Measurements from ENCODE around the gene LAPTM5.
"Not testable (repeated sequence)": the region's sequence is repeated elsewhere in the genome, so short reads cannot be mapped to it uniquely, and the experiment has no call there.

Gene LAPTM5

DNA sequence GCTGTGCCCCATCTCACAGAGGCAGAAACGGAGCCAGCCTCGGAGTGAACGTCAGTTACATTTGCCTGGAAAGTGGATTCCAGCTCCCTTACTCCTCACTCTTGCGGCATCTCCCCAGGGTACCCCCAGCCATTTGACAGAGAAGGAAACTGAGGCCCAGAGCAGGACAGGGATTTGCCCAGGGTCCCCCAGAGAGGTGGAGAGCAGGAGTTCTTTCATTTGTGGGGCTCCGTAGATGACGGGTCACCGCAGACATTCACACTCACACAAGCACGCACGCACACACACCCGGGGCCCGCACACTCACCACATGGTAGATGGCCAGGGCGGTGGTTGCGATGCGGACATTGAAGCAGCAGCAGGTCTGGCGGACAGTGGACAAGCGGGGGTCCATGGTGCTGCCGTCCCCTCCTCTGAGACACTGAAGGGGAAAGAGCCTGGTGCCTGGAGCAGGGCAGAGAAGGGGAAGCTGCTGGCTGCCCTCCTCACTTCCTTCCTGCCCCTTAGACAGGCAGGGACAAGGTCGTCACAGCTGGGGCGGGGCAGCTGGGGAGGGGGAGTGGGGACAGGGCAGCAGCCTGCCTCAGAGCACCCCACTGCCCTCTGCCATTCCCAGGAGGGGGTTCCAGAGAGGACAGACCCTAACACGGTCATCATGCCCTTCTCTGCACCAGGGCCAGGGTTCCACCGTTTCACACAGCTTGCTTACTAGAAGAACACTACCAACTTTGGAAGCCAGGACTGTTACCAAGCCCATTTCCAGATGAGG lies at the start of gene LAPTM5:
LAPTM5 (minus strand) TSS at position 423 of the 769 bp plus-strand sequence; CDS start at position 394, 29 bp downstream.
- in situ Hi-C loops (cut with MboI; ENCODE audit: low sequenced_read_pairs): no loop called here

DNA sequence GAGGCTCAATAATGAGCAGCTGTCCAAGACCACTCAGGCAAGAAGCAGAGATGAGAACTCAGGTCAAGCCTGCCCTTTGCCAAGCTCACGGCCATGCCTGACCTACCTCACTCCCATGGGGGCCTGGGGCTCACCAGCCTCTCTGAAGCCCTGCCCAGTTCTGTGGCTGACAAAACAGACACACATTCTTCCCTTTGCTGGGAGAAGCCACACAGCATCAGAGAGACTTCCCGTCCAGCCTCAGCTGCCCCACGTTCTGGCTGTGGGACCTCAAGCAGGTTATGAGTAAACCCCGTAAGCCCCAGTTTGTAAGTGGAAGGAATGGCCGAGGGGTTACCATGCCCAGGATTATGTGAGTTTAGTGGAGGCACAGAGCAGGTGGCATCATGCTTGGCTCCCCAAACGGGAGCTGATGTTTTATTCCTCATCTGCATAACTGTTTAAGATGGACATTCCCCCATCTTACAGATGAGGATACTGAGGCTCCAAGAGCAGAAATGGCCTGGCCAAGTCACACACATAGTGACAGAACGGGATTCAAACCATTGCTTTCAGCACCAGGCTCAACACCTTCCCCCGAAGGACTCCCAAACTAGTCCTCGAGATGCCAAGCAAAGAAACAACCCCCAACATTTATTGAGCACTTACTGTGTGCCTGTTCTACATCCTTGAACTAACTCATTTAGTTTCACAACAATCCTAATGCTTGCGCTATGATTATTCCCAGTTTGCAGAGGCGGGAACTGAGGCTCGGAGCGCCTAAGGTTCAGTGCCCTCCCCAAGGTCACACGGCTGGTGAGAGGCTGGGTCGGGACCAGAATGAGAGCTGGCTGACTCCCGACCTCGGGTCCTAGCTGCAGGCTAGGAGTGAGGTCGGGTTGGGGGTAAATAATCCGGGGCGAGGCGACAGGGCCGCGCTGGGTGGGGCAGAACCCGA lies 49.1 kb upstream of the LAPTM5 start:
- in situ Hi-C loops (cut with MboI; ENCODE audit: low sequenced_read_pairs): no loop called here

GRCh38 chr1:30805304-30806003 lies 47.9 kb upstream of the LAPTM5 start:
- in situ Hi-C loops (cut with MboI; ENCODE audit: low sequenced_read_pairs): no loop called here

GRCh38 chr1:30804822-30805221 lies 47.2 kb upstream of the LAPTM5 start:
- in situ Hi-C loops (cut with MboI; ENCODE audit: low sequenced_read_pairs): loop anchor here (5.0 kb wide), 1 partner anchor 107 kb away; no protein-coding TSS in a partner anchor

- in situ Hi-C loops (cut with MboI; ENCODE audit: low sequenced_read_pairs): loop anchor here (5.0 kb wide), 1 partner anchor 108 kb away; no protein-coding TSS in a partner anchor
Measured at GRCh38 chr1:30804352-30804751, 46.8 kb upstream of the LAPTM5 start.

- in situ Hi-C loops (cut with MboI; ENCODE audit: low sequenced_read_pairs): loop anchor here (5.0 kb wide), 1 partner anchor 109 kb away; no protein-coding TSS in a partner anchor
Measured at GRCh38 chr1:30803562-30803961, 46.0 kb upstream of the LAPTM5 start.

DNA sequence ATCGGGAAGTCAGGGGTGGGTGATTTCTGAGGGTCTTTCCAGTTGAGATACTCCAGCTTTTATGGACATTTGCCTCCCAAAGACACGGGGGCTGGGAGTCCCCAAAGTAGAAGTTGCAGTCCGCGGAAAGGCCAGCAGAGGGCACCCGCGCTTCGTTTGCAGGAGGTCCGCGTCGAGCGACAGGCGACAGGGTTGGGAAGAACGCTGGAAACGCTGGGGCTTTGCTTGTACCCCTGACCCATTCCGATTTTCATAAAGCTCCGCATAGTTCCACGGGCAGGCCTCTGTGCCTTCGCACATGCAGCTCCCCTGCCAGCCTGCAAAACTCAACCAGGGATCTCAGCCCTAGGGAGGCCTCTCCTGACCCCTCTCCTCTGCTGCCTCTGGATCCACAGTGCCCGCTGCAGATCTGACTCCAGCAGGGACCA lies 44.2 kb upstream of the LAPTM5 start:
- in situ Hi-C loops (cut with MboI; ENCODE audit: low sequenced_read_pairs): loop anchor here (5.0 kb wide), 1 partner anchor 111 kb away; no protein-coding TSS in a partner anchor

GRCh38 chr1:30799233-30799511 lies 41.6 kb upstream of the LAPTM5 start:
- in situ Hi-C loops (cut with MboI; ENCODE audit: low sequenced_read_pairs): no loop called here

DNA sequence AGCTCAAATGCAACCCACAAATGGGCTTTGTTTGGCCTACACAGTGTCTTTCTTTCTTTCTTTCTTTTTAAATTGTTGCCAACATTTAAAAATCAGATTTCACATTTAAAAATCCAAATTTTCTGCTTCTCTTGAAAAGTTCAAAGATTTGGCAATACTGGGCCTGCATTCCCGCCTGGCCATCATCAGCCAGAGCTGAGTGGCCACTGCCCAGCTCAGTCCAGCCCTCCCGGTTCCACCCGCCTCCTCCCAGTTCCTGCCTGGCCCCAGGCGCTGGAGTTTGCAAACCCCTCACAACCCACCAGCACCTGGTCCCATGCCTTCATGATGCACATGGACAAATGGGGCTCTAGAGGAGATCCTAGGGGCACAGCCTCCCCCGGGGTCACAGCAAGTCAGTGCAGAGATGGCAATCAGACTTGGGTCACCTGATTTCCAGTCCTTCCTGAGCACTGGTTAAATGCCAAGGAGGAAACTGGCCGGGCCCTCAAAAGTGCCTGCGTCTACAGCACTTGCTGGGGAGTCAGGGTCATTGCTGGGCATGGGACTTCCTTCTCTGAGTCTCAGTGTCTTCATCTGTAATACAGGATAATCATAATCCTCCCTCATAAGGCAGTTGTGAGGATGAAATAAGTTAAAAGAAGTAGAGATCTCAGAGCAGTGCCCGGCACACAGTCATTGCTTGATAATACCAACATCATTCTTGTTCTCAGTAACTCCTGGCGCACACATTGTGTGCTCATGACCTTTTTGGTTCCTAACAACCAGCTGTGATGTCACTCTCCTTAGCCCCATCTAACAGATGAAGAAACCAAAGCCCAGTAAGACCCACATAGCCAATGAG lies 41.0 kb upstream of the LAPTM5 start:
- in situ Hi-C loops (cut with MboI; ENCODE audit: low sequenced_read_pairs): no loop called here

GRCh38 chr1:30795026-30795425 lies 37.5 kb upstream of the LAPTM5 start:
- in situ Hi-C loops (cut with MboI; ENCODE audit: low sequenced_read_pairs): no loop called here

DNA sequence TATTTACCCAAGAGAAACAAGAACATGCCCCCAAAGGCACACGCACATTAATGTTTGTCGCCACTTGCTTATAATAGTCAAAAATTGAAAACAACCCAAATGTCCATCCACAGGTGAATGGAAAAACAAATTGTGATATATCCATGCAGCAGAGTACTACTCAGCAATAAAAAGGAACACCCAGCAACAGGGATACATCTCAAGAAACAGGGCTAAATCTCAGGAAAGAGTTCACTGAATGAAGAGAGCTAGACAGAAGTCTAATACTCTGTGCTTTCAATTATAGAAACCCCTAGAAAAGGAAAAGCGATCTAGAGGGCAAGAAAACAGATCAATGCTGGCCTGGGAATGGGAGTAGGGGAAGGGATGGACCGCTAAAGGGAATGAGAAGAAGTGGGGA lies 36.7 kb upstream of the LAPTM5 start:
- in situ Hi-C loops (cut with MboI; ENCODE audit: low sequenced_read_pairs): no loop called here

- in situ Hi-C loops (cut with MboI; ENCODE audit: low sequenced_read_pairs): no loop called here
Measured at GRCh38 chr1:30793209-30793608, 35.6 kb upstream of the LAPTM5 start.

- in situ Hi-C loops (cut with MboI; ENCODE audit: low sequenced_read_pairs): no loop called here
Measured at GRCh38 chr1:30791868-30792267, 34.3 kb upstream of the LAPTM5 start.

DNA sequence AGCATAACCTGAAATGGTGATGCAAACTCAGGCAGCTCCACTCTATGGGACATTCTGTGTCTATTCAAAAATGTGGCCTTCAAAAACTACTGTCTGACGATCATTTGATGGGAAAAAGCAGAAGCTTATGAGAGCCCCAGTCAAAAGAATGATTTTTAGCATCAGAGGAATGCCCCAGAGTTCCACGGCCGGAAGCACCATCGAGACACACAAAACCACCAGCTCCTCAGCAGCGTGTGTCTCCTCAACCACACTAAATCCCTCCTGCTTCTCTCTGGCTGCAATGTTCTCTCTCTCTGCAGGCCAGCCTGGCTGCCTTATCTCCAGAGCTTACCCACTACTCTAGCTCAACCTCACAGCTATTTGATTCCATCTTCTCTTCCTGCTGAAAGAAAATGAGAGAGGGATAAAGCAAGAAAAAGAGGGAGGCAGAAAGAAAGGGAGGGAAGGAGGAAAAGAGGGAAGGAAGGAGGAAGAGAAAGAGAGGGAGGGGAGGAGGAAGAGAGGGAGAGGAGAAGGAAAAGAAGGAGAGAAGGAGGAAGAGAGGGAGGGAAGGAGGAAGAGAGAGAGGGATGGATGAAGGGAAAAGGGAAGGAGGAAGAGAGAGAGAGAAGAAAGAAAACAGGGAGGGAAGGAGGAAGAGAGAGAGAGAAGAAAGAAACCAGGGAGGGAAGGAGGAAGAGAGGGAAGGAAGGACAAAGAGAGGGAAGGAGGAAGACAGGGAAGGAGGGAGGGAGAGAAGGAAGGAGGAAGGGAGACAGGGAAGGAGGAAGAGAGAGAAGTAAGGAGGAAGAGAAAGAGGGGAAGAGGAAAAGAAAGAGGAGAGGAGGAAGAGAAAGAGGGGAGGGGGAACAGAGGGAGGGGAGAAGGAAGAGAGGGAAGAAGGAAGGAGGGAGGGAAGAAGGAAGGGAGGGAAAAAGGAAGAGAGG lies 33.5 kb upstream of the LAPTM5 start:
- in situ Hi-C loops (cut with MboI; ENCODE audit: low sequenced_read_pairs): no loop called here

DNA sequence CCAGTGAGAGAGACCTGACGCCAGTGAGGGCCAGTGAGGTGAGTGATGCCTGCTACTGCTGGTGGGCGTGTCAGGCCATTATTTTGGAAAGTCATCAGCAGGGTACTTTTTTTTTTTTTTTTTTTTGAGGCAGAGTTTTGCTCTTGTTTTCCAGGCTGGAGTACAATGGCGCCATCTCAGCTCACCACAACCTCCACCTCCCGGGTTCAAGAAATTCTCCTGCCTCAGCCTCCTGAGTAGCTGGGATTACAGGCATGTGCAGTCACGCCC lies 32.6 kb upstream of the LAPTM5 start:
- in situ Hi-C loops (cut with MboI; ENCODE audit: low sequenced_read_pairs): not testable (repeated sequence)

- in situ Hi-C loops (cut with MboI; ENCODE audit: low sequenced_read_pairs): no loop called here
Measured at GRCh38 chr1:30789388-30790255, 32.0 kb upstream of the LAPTM5 start.

DNA sequence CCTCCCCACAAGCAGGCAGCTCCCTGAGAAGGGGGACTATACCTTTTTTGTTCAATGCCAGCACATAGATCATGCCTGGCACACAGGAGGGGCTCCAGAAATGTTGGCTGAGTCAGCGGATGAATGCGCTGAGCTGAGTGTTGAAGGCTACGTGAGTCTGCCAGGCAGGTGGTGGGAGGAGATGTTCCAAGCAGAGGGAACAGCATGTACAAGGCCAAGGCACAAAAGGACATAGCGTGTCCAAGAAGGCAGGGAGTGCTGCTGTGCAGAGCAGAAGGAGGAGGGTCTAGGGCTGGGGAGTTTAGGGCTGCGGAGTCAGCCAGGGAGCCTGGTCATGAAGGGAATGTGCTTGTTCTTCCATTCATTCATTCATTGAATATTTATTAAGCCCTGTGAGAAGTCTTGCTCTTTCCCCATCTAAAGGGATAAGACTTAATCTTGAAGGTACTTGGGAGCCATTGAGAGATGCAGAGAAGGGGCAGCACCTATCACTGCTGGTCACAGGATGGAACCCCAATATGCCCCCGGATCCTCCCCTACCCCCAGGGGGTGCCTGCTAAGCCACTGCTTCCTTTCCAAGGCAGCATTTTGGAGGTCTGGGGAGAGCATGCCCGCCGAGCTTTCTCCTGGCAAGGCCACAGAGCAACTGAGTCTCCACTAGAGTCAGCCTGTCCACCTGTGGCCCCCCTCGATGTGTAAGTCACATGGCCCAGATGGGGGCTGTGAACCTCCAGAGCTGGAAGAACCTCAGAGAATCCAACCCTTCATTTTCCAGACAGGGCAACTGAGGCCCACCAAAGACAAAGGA lies 31.2 kb upstream of the LAPTM5 start:
- in situ Hi-C loops (cut with MboI; ENCODE audit: low sequenced_read_pairs): no loop called here

All from HL-60/S4 treated with retinoic acid at 250 ng/mL for 4 days and 3 days (cell line).